WTC11 (cell line): ENCODE results near the gene CACNA1C.

Experiments
- CBFB ChIP-seq: sonication (generic); formaldehyde crosslinking; IDR thresholded peaks from 2 replicates; pipeline ENCODE4 v1.8.1; 2022; ENCODE audit warnings: mild to moderate bottlenecking, low read depth, missing genetic modification reagents
- CTCF ChIP-seq: fragments of 200-600 bp; IDR thresholded peaks from 2 replicates; pipeline ENCODE4 v1.8.0; 2022; ENCODE audit warnings: antibody characterized with exemption
- EMX1 ChIP-seq: fragments of 250-450 bp; sonication (Bioruptor Pico); IDR thresholded peaks from 2 replicates; pipeline ENCODE4 v1.8.0; 2021; ENCODE audit warnings: mild to moderate bottlenecking
- FOXP4 ChIP-seq: sonication (generic); formaldehyde crosslinking; IDR thresholded peaks from 2 replicates; pipeline ENCODE4 v1.8.0; 2022; ENCODE audit warnings: mild to moderate bottlenecking, missing genetic modification reagents
- MAX ChIP-seq: sonication (generic); formaldehyde crosslinking; IDR thresholded peaks from 2 replicates; pipeline ENCODE4 v1.8.0; 2022; ENCODE audit warnings: mild to moderate bottlenecking, missing genetic modification reagents
- NFATC4 ChIP-seq: fragments of 250-450 bp; sonication (Bioruptor Pico); IDR thresholded peaks from 2 replicates; pipeline ENCODE4 v1.9.0; 2021; ENCODE audit warnings: mild to moderate bottlenecking
- RORB ChIP-seq: fragments of 250-450 bp; sonication (Bioruptor Pico); IDR thresholded peaks from 2 replicates; pipeline ENCODE4 v1.9.0; 2021; ENCODE audit warnings: mild to moderate bottlenecking
- SP1 ChIP-seq: sonication (generic); formaldehyde crosslinking; conservative IDR thresholded peaks from 2 replicates; pipeline ENCODE4 v1.8.1; 2022; ENCODE audit warnings: missing genetic modification reagents
- TCF7 ChIP-seq: sonication (generic); formaldehyde crosslinking; IDR thresholded peaks from 2 replicates; pipeline ENCODE4 v1.8.0; 2022; ENCODE audit warnings: mild to moderate bottlenecking, low read depth, missing genetic modification reagents, moderate library complexity
- USF2 ChIP-seq: sonication (generic); formaldehyde crosslinking; IDR thresholded peaks from 2 replicates; pipeline ENCODE4 v1.8.1; 2023; ENCODE audit warnings: mild to moderate bottlenecking, missing genetic modification reagents, moderate library complexity

- TF ChIP-seq CBFB (CRISPR knock-in tag) = no peak
- TF ChIP-seq USF2 = peak; percentile 34; the same call in 1 of the 2 replicates
- no peak for TF ChIP-seq CTCF
- TF ChIP-seq TCF7 (CRISPR knock-in tag) = no peak
- TF ChIP-seq EMX1 (CRISPR knock-in tag) = no peak
- TF ChIP-seq FOXP4 (CRISPR knock-in tag) = no peak
- TF ChIP-seq SP1 (CRISPR knock-in tag) = 0 out of 2 replicates have a peak, but pooled peaks have one; percentile 21
- TF ChIP-seq MAX (CRISPR knock-in tag) = peak; percentile 39; the same call in 1 of the 2 replicates
- TF ChIP-seq RORB (CRISPR knock-in tag) = no peak
- TF ChIP-seq NFATC4 = no peak
Measured at GRCh38 chr12:2691345-2692071, 638.7 kb downstream of the CACNA1C start.
